NCI-H524 treated with DMSO at 0.1 percent for 48 hours (cell line): ENCODE measurements around the gene SF3B2.
"Not testable (repeated sequence)": the region's sequence is repeated elsewhere in the genome, so short reads cannot be mapped to it uniquely, and the experiment has no call there.

ENCODE experiments used
- DNase-seq: peaks from one replicate; lab custom pipeline; 2025; lab: John Stamatoyannopoulos, UW

SF3B2 gene

GRCh38 chr11:66111158-66111557, 59.0 kb downstream of the SF3B2 start:
- no peak for DNase-seq

GRCh38 chr11:66112041-66112491, 59.9 kb downstream of the SF3B2 start:
- DNase-seq = no peak

GRCh38 chr11:66112601-66113499, 60.7 kb downstream of the SF3B2 start:
- DNase-seq = no peak

- DNase-seq = not testable (repeated sequence)
Observed at GRCh38 chr11:66114957-66115356, 62.8 kb downstream of the SF3B2 start.

GRCh38 chr11:66115638-66116301, 63.6 kb downstream of the SF3B2 start:
- DNase-seq = no peak

- no peak for DNase-seq
Observed at GRCh38 chr11:66116576-66117361, 64.6 kb downstream of the SF3B2 start.

GRCh38 chr11:66118847-66119246, 66.7 kb downstream of the SF3B2 start:
- no peak for DNase-seq
